PC-9 (cell line): ENCODE results near the gene PLEKHM2. TPM values are rescaled to one million over a fixed set of nuclear protein-coding genes. Genes with fewer than 3 reads are reported as not detected.

Source experiments
- BruUV-seq: library from RNA; stranded (reverse); fragments of 400-500 nt; replicated peaks from 2 replicates; lab custom pipeline; 2021; lab: Mats Ljungman, UMichigan
- CTCF ChIA-PET: fragments of 300-600 bp; sonication (Branson Sonifier 250); formaldehyde crosslinking; loops from one replicate; lab custom pipeline; 2022; ENCODE audit warnings: antibody characterized with exemption; lab: Charles Lee
- POLR2A ChIA-PET: fragments of 300-600 bp; sonication (Branson Sonifier 250); formaldehyde crosslinking; loops from one replicate; lab custom pipeline; 2022; ENCODE audit warnings: antibody characterized with exemption; ENCODE audit not compliant: unreplicated experiment; lab: Charles Lee
- DNase-seq, 2 experiments: peaks; one replicate each; pipeline versions ENCODE4 v3.0.0 to v3.0.0-alpha.2; 2015 to 2022; ENCODE audit warnings: mixed read lengths in 1 of 2
- H2AFZ ChIP-seq: fragments of 200-600 bp; sonication (generic); 2 replicates; pipeline ENCODE4 v1.8.1; 2017; ENCODE audit warnings: antibody characterized with exemption
- H3F3A ChIP-seq: fragments of 200-600 bp; sonication (generic); 2 replicates; pipeline ENCODE4 v1.8.1; 2017; ENCODE audit warnings: antibody characterized with exemption, mild to moderate bottlenecking, low read depth; ENCODE audit not compliant: insufficient read depth
- H3K27ac ChIP-seq: fragments of 200-600 bp; sonication (generic); 2 replicates; pipeline ENCODE4 v1.6.1; 2016; ENCODE audit warnings: mixed run types
- H3K27me3 ChIP-seq: fragments of 200-600 bp; sonication (generic); 2 replicates; pipeline ENCODE4 v1.6.1; 2016; ENCODE audit warnings: low read depth, mixed run types; ENCODE audit not compliant: insufficient read depth
- H3K36me3 ChIP-seq: fragments of 200-600 bp; sonication (generic); 2 replicates; pipeline ENCODE4 v1.6.1; 2016; ENCODE audit warnings: low read depth, mixed run types
- H3K4me1 ChIP-seq: fragments of 200-600 bp; sonication (generic); replicated peaks from 2 replicates; pipeline ENCODE4 v1.6.1; 2016; ENCODE audit warnings: mixed run types; ENCODE audit not compliant: insufficient read depth
- H3K4me2 ChIP-seq: fragments of 200-600 bp; sonication (generic); 2 replicates; pipeline ENCODE4 v1.6.1; 2017; ENCODE audit warnings: mixed run types
- H3K4me3 ChIP-seq: fragments of 200-600 bp; sonication (generic); 2 replicates; pipeline ENCODE4 v1.6.1; 2016; ENCODE audit warnings: mixed run types
- H3K79me2 ChIP-seq: fragments of 200-600 bp; sonication (generic); 2 replicates; pipeline ENCODE4 v1.6.1; 2017; ENCODE audit warnings: low read depth, mixed run types
- H3K9me2 ChIP-seq: fragments of 200-600 bp; sonication (generic); 2 replicates; pipeline ENCODE4 v1.8.1; 2017; ENCODE audit warnings: mild to moderate bottlenecking; ENCODE audit not compliant: insufficient read depth
- H3K9me3 ChIP-seq: fragments of 200-600 bp; sonication (generic); 2 replicates; pipeline ENCODE4 v1.8.1; 2016; ENCODE audit warnings: low read depth; ENCODE audit not compliant: insufficient read depth
- H4K20me1 ChIP-seq: fragments of 200-600 bp; sonication (generic); 2 replicates; pipeline ENCODE4 v1.8.1; 2017; ENCODE audit not compliant: insufficient read depth
- CTCF ChIP-seq: fragments of 200-600 bp; sonication (generic); conservative IDR thresholded peaks from 2 replicates; pipeline ENCODE4 v1.6.1; 2017; ENCODE audit warnings: mixed run types, antibody characterized with exemption, mild to moderate bottlenecking, moderate library complexity
- EZH2 ChIP-seq: fragments of 200-600 bp; sonication (generic); IDR thresholded peaks from 2 replicates; pipeline ENCODE4 v1.8.0; 2017; ENCODE audit warnings: antibody characterized with exemption, low read depth
- intact Hi-C: fragments of 100-400 bp; cut with micrococcal nuclease; formaldehyde crosslinking; loops from one replicate; pipeline ENCODE4 v1.10.0; 2022; ENCODE audit not compliant: unreplicated experiment
- total RNA-seq: library from RNA; stranded (reverse); gene quantifications from 2 replicates; pipeline ENCODE4 v1.2.3, GENCODE V29; 2021

The PLEKHM2 gene
- total RNA-seq, 1 experiment from 2014 or later = 45.9 TPM

GRCh38 chr1:15701784-15702183 lies 17.7 kb downstream of the PLEKHM2 start:
- no peak for TF ChIP-seq EZH2
- no peak for TF ChIP-seq CTCF
- intact Hi-C loops = no loop called here
- Histone ChIP-seq H3K4me1 (no peaks in the 10 kb centered on the region), H4K20me1 (no peaks in the 10 kb centered on the region), H2AFZ (no peak overlapping the region), H3K79me2 (no peaks in the 10 kb centered on the region), H3K27ac (no peak overlapping the region), H3F3A (no peaks in the 10 kb centered on the region), H3K4me3 (no peak overlapping the region), H3K4me2 (no peak overlapping the region), H3K9me3 (no peaks in the 10 kb centered on the region), H3K27me3 (no peaks in the 10 kb centered on the region), H3K36me3 (no peaks in the 10 kb centered on the region), H3K9me2 (no peaks in the 10 kb centered on the region)
- DNase-seq = no peak
- CTCF ChIA-PET = no interaction called here
- BruUV-seq = no TSS peak
- POLR2A ChIA-PET = interaction anchor here (0.7 kb wide), 1 partner anchor 21 kb away, joined by 3 read pairs; no protein-coding TSS in a partner anchor

- Histone ChIP-seq H3K36me3 (no peaks in the 10 kb centered on the region), H3K27ac (no peak overlapping the region), H4K20me1 (no peaks in the 10 kb centered on the region), H3K79me2 (no peaks in the 10 kb centered on the region), H3K9me2 (no peaks in the 10 kb centered on the region), H3K27me3 (no peaks in the 10 kb centered on the region), H3K4me3 (no peak overlapping the region), H3K4me1 (no peaks in the 10 kb centered on the region), H3K4me2 (no peak overlapping the region), H2AFZ (no peak overlapping the region), H3F3A (no peaks in the 10 kb centered on the region), H3K9me3 (no peaks in the 10 kb centered on the region)
- ChIA-PET POLR2A (no interaction called here), CTCF (no interaction called here)
- no TSS peak for BruUV-seq
- peak in 1 of 2 experiments; percentile 17 for DNase-seq
- intact Hi-C loops = no loop called here
- no peak for TF ChIP-seq CTCF
- TF ChIP-seq EZH2 = no peak
Measured at GRCh38 chr1:15702722-15703550, 18.8 kb downstream of the PLEKHM2 start.

GRCh38 chr1:15703562-15703961 lies 19.4 kb downstream of the PLEKHM2 start:
- H3K4me1 ChIP-seq = no peaks in the 10 kb centered on the region
- no peaks in the 10 kb centered on the region for H3K27me3 ChIP-seq
- H3K9me3 ChIP-seq = no peaks in the 10 kb centered on the region
- no TSS peak for BruUV-seq
- ChIA-PET POLR2A (interaction anchor here (0.6 kb wide), 1 partner anchor 149 kb away, joined by 3 read pairs; no protein-coding TSS in a partner anchor), CTCF (no interaction called here)
- no peak for DNase-seq
- H3K9me2 ChIP-seq = no peaks in the 10 kb centered on the region
- H3K27ac ChIP-seq = no peak overlapping the region
- intact Hi-C loops = no loop called here
- TF ChIP-seq CTCF = no peak
- no peak for TF ChIP-seq EZH2
- H3K4me2 ChIP-seq = no peak overlapping the region
- H4K20me1 ChIP-seq = no peaks in the 10 kb centered on the region
- no peaks in the 10 kb centered on the region for H3K36me3 ChIP-seq
- H3F3A ChIP-seq = no peaks in the 10 kb centered on the region
- no peaks in the 10 kb centered on the region for H3K79me2 ChIP-seq
- no peak overlapping the region for H3K4me3 ChIP-seq
- no peak overlapping the region for H2AFZ ChIP-seq
